ENCODE results near the gene S100A9. TPM values are rescaled to one million over a fixed set of nuclear protein-coding genes. Genes with fewer than 3 reads are reported as not detected.

The S100A9 gene
- total RNA-seq, 4 donors from 2014 or later, result 436 to 2,200 (median 573) TPM

- ATAC-seq (ENCODE audit: low FRiP score) (no peak), DNase-seq (ENCODE audit: low spot score) (no peak)
- no peak for TF ChIP-seq CTCF (IDR thresholded peaks at IDR 0.05)
Measured at GRCh38 chr1:153363641-153364040, 6.0 kb downstream of the S100A9 start.

GRCh38 chr1:153364156-153364555, 6.5 kb downstream of the S100A9 start:
- no peak for TF ChIP-seq CTCF (IDR thresholded peaks at IDR 0.05)
- no peak for ATAC-seq (ENCODE audit: low FRiP score)
- no peak for DNase-seq (ENCODE audit: low spot score)

- no peak for TF ChIP-seq CTCF (IDR thresholded peaks at IDR 0.05)
- DNase-seq (ENCODE audit: low spot score) (no peak), ATAC-seq (ENCODE audit: low FRiP score) (peak; percentile 92)
Measured at GRCh38 chr1:153364766-153365666, 7.4 kb downstream of the S100A9 start.

- no peak for DNase-seq (ENCODE audit: low spot score)
- no peak for ATAC-seq (ENCODE audit: low FRiP score)
- TF ChIP-seq CTCF (IDR thresholded peaks at IDR 0.05), result no peak
Measured at GRCh38 chr1:153365696-153366095, 8.0 kb downstream of the S100A9 start.

DNA sequence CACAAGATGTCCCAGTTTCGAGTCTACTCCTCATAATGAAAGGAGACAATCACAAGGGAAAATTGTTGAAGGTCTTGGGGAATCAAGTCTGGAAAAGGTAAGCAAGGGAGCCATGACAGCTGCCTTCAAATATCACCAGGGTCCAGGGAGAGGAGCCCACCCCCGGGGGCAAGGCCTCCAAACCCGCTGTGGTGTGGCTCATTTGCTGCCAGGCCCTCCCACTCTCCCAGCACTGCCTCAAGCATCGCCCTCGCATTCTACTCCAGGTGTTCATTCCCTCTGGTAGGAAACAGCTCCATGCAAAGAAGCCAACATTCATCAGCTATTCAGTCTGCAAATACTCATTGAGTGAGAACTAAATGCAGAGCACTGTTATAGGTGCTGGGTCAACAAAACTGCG, 8.6 kb downstream of the S100A9 start:
- no peak for DNase-seq (ENCODE audit: low spot score)
- no peak for ATAC-seq (ENCODE audit: low FRiP score)
- no peak for TF ChIP-seq CTCF (IDR thresholded peaks at IDR 0.05)

- DNase-seq (ENCODE audit: low spot score) (no peak), ATAC-seq (ENCODE audit: low FRiP score) (no peak)
- no peak for TF ChIP-seq CTCF (IDR thresholded peaks at IDR 0.05)
Measured at GRCh38 chr1:153367090-153367489, 9.4 kb downstream of the S100A9 start.

DNA sequence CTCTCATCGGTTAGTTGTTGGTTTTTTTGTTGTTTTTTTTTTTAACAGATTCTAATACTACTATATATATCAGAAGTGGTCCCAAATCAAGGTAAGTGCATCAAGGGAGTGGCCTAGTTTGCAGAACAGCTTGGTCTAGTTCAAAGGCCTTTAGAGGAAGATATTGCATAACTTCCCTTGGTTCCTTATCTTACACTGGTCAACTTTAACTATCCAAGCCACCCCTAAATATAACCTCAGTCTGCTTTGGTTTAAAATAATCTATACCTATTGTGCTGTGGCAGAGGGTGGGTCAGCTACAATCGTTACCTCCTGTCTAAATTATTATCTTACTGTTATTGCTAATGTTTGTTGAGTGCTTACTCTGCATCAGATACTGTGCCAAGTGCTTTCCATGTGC, 10.8 kb downstream of the S100A9 start:
- ATAC-seq (ENCODE audit: low FRiP score), result no peak
- no peak for TF ChIP-seq CTCF (IDR thresholded peaks at IDR 0.05)

More for the DNA sequence above, 10.8 kb downstream of the S100A9 start:
- no peak for DNase-seq (ENCODE audit: low spot score)
